ENCODE results near the gene PID1.

Gene PID1

GRCh38 chr2:229104025-229104424, 167.1 kb downstream of the PID1 start:
- no peak for DNase-seq

- DNase-seq: no peak
Observed at GRCh38 chr2:229101314-229101713, 169.8 kb downstream of the PID1 start.

GRCh38 chr2:229099231-229099630, 171.9 kb downstream of the PID1 start:
- DNase-seq: no peak

GRCh38 chr2:229098801-229099200, 172.3 kb downstream of the PID1 start:
- DNase-seq: no peak

GRCh38 chr2:229096409-229097066, 174.5 kb downstream of the PID1 start:
- no peak for DNase-seq

GRCh38 chr2:229095472-229095871, 175.6 kb downstream of the PID1 start:
- DNase-seq: no peak

- no peak for DNase-seq
Observed at GRCh38 chr2:229090225-229090624, 180.9 kb downstream of the PID1 start.

GRCh38 chr2:229089776-229090175, 181.3 kb downstream of the PID1 start:
- peak; percentile 11 to 21 for DNase-seq

GRCh38 chr2:229088966-229089700, 182.0 kb downstream of the PID1 start:
- DNase-seq: no peak

GRCh38 chr2:229088517-229088913, 182.6 kb downstream of the PID1 start:
- no peak for DNase-seq

GRCh38 chr2:229087843-229088516, 183.1 kb downstream of the PID1 start:
- DNase-seq: no peak

GRCh38 chr2:229087267-229087666, 183.8 kb downstream of the PID1 start:
- no peak for DNase-seq

- no peak for DNase-seq
Observed at GRCh38 chr2:229085439-229085838, 185.6 kb downstream of the PID1 start.

GRCh38 chr2:229084447-229084846, 186.6 kb downstream of the PID1 start:
- DNase-seq: no peak

GRCh38 chr2:229083606-229084340, 187.3 kb downstream of the PID1 start:
- no peak for DNase-seq

- DNase-seq: peak; percentile 45 to 60
Observed at GRCh38 chr2:229081411-229081810, 189.7 kb downstream of the PID1 start.

GRCh38 chr2:229080172-229080571, 190.9 kb downstream of the PID1 start:
- no peak for DNase-seq

GRCh38 chr2:229076886-229077285, 194.2 kb downstream of the PID1 start:
- peak; percentile 10 to 12 for DNase-seq

GRCh38 chr2:229073935-229074334, 197.2 kb downstream of the PID1 start:
- DNase-seq: no peak

- DNase-seq: no peak
Observed at GRCh38 chr2:229071292-229071976, 199.7 kb downstream of the PID1 start.

- no peak for DNase-seq
Observed at GRCh38 chr2:229066121-229066715, 204.9 kb downstream of the PID1 start.

GRCh38 chr2:229064749-229065148, 206.3 kb downstream of the PID1 start:
- no peak for DNase-seq
